Measurements from ENCODE around the gene KRT71.

KRT71 gene

GRCh38 chr12:52496054-52496453, 56.9 kb downstream of the KRT71 start:
- peaks cover 87% of the 10 kb centered on the region for H3K27me3 ChIP-seq (ENCODE audit: insufficient read depth, low read depth, severe bottlenecking)
- no peak for TF ChIP-seq CTCF (IDR thresholded peaks at IDR 0.05; ENCODE audit: low read depth, low read length)
- no peak for DNase-seq
- peaks cover 6% of the 10 kb centered on the region for H3K9me3 ChIP-seq (ENCODE audit: severe bottlenecking)
- H3K27ac ChIP-seq: no peak overlapping the region
- no peaks in the 10 kb centered on the region for H3K36me3 ChIP-seq
- H3K4me3 ChIP-seq (ENCODE audit: low read depth, low read length): no peak overlapping the region

- no peak overlapping the region for H3K4me3 ChIP-seq (ENCODE audit: low read depth, low read length)
- no peak for DNase-seq
- peaks cover 82% of the 10 kb centered on the region for H3K27me3 ChIP-seq (ENCODE audit: insufficient read depth, low read depth, severe bottlenecking)
- no peak overlapping the region for H3K27ac ChIP-seq
- no peaks in the 10 kb centered on the region for H3K36me3 ChIP-seq
- TF ChIP-seq CTCF (IDR thresholded peaks at IDR 0.05; ENCODE audit: low read depth, low read length): no peak
- peaks cover 1% of the 10 kb centered on the region for H3K9me3 ChIP-seq (ENCODE audit: severe bottlenecking)
Measured at GRCh38 chr12:52495389-52495788, 57.6 kb downstream of the KRT71 start.

- no peaks in the 10 kb centered on the region for H3K9me3 ChIP-seq (ENCODE audit: severe bottlenecking)
- H3K36me3 ChIP-seq: no peaks in the 10 kb centered on the region
- H3K27ac ChIP-seq: no peak overlapping the region
- no peak for DNase-seq
- TF ChIP-seq CTCF (IDR thresholded peaks at IDR 0.05; ENCODE audit: low read depth, low read length): no peak
- peaks cover 80% of the 10 kb centered on the region for H3K27me3 ChIP-seq (ENCODE audit: insufficient read depth, low read depth, severe bottlenecking)
- H3K4me3 ChIP-seq (ENCODE audit: low read depth, low read length): no peak overlapping the region
Measured at GRCh38 chr12:52494518-52494917, 58.4 kb downstream of the KRT71 start.

- no peak overlapping the region for H3K4me3 ChIP-seq (ENCODE audit: low read depth, low read length)
- H3K9me3 ChIP-seq (ENCODE audit: severe bottlenecking): no peaks in the 10 kb centered on the region
- H3K36me3 ChIP-seq: no peaks in the 10 kb centered on the region
- TF ChIP-seq CTCF (IDR thresholded peaks at IDR 0.05; ENCODE audit: low read depth, low read length): no peak
- H3K27ac ChIP-seq: no peak overlapping the region
- no peak for DNase-seq
- peaks cover 80% of the 10 kb centered on the region for H3K27me3 ChIP-seq (ENCODE audit: insufficient read depth, low read depth, severe bottlenecking)
Measured at GRCh38 chr12:52494100-52494499, 58.8 kb downstream of the KRT71 start.
